GM12864 (cell line): ENCODE data around the gene PAX7.

Experiments used
- DNase-seq: peaks from one replicate; pipeline ENCODE4 v3.0.0-alpha.2; 2011; ENCODE audit warnings: low read depth
- H3K4me3 ChIP-seq: 2 replicates; pipeline ENCODE4 v1.5.1; 2011; ENCODE audit warnings: mild to moderate bottlenecking, low read depth, low read length, control low read depth
- TF ChIP-seq, protein P1 (sequence below): IDR thresholded peaks from 2 replicates; pipeline ENCODE4 v1.5.1; 2011; ENCODE audit warnings: low read depth, mild to moderate bottlenecking, moderate library complexity, low read length, control low read depth, inconsistent platforms; ENCODE audit errors: missing control alignments

The PAX7 gene

DNA sequence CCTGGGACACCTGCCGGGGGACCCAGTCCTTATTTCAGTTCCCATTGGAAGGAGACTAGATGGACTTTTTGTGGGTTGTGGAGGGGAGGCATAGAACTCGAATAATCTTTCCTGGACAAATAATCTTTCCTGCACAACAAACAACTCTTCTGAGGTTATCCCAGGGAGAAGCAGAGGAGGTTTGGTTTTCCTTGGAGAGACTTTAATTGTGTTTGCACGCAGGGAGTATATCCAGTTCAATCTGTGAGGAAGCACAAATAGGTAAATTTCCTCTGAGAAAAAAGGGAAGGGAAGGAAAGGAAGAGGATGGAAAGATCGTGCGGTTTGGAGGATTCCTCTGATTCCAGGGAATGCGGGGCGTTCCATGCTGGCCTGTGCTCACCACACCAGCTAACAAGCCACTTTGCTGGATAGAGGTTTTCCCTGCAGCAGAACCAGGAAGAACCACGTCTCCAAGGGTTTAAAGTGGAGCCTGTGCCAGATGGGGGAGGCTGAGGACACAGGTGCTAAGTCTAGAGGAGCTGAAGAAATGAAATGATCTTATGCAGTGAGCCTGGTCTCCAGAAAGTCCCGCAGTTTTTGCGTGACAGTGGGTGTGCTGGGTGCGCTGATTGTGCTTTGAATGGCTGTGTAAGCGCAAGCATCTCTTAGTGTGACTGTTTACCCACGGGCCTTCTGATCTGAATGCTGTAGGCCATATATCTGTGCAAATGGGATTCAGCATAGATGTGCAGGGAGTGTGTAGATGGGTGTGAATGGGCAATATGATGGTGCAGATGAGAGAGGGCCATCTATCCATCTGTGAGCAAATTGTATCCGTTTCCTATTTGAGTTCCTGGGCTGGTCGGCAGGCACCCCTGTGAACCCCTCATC is 7.6 kb downstream of the PAX7 start:
- TF ChIP-seq, protein P1, sequence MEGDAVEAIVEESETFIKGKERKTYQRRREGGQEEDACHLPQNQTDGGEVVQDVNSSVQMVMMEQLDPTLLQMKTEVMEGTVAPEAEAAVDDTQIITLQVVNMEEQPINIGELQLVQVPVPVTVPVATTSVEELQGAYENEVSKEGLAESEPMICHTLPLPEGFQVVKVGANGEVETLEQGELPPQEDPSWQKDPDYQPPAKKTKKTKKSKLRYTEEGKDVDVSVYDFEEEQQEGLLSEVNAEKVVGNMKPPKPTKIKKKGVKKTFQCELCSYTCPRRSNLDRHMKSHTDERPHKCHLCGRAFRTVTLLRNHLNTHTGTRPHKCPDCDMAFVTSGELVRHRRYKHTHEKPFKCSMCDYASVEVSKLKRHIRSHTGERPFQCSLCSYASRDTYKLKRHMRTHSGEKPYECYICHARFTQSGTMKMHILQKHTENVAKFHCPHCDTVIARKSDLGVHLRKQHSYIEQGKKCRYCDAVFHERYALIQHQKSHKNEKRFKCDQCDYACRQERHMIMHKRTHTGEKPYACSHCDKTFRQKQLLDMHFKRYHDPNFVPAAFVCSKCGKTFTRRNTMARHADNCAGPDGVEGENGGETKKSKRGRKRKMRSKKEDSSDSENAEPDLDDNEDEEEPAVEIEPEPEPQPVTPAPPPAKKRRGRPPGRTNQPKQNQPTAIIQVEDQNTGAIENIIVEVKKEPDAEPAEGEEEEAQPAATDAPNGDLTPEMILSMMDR, result no peak
- no peak for DNase-seq

DNA sequence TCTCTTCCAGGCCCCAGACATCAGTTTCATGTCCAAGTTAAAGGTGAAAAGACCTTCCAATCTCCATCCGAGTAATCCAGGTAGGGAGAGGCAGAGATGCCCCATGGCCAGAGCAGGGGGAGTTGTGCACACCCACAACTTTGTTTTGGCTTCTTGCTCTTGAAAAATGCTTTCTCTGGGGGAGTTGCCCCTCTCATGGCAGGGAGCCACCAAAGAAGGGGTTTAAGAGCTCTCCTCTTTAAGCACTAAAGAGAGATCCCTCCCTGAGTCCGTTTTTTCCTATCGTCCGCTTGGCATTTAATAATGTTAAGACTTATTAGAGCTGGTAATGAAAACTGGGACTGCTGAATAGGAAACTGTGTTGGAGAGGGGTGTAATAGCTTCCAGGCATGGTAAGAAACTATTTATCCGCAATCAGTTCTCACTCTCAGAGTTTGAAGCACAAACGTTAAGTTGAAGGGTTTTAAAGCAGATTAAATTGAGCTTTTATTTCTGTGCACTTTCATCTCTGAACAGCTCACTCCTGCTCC is 8.3 kb downstream of the PAX7 start:
- DNase-seq, result no peak
- TF ChIP-seq, protein P1, result no peak
- no peak overlapping the region for H3K4me3 ChIP-seq

More for the DNA sequence above, 7.6 kb downstream of the PAX7 start:
- no peak overlapping the region for H3K4me3 ChIP-seq

DNA sequence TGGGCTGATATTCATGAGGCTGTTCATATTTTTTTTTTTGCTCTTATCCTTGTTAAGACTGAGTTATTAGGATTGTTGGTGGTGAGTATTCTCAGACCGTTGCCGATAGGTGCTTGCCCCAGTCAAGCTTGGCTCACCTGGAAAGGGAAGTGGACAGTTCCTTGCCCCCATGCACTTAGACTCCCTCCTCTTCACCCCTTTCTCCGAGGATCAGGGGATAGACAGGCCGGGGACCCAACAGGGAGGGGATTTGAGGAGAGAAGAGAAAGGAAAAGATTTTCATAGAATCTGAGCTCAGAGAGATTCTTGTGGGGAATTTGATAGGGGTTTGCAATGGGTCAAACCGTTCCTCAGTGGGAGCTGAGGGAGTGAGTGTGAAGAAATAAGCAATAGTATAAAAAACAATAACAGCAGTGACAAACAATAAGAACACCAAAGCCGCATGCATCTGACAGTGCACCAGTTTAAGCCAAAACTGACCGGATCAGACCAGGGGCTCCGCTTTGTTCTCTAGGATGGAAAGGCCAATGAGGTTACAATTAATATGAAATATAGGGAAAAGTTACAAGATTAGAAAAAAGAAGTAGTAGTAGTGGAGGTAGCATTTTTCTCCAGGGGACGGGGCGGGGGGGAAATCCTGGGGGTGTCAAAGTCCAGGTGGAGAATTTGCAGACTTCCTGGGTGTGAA is 8.9 kb downstream of the PAX7 start:
- TF ChIP-seq, protein P1, result no peak
- H3K4me3 ChIP-seq, result no peak overlapping the region
- DNase-seq, result no peak

DNA sequence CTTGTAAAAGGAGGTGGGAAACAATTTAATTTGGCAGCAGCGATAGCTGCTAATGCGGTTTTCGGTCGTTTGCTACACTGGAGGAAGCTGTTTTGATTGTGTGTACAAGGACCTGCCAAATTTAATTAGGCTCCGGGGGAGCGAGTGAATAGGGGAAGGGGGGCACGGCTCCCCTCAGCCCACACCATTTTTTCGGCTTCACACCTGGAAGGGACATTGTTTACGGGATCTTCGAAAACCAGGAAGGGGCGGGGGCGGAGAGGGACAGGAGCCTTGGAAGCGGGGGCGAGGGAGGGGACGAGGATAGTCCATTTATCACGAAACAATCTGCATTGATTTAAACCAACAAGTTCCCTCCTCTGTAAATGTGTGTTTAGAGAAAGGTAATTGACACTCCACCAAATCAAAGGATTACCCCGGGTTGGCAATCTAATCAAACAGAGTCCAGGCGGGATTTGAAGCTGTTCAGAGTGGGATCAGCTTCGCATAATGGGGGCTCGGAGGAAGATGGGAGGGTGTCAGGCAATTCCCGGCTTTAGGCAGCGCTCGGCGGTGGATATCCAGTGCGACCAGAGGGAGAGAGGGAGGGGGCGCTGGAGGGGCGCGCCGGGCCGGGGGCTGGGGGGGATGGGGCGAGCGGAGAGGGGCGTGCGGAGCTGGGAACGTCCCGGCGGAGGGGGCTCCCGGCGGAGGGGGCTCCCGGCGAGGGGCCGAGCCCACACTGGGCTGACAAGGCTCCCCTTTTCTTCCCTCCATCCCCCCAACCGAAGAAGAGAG is 9.8 kb downstream of the PAX7 start:
- TF ChIP-seq, protein P1, result no peak
- no peak for DNase-seq
- H3K4me3 ChIP-seq, result no peak overlapping the region

DNA sequence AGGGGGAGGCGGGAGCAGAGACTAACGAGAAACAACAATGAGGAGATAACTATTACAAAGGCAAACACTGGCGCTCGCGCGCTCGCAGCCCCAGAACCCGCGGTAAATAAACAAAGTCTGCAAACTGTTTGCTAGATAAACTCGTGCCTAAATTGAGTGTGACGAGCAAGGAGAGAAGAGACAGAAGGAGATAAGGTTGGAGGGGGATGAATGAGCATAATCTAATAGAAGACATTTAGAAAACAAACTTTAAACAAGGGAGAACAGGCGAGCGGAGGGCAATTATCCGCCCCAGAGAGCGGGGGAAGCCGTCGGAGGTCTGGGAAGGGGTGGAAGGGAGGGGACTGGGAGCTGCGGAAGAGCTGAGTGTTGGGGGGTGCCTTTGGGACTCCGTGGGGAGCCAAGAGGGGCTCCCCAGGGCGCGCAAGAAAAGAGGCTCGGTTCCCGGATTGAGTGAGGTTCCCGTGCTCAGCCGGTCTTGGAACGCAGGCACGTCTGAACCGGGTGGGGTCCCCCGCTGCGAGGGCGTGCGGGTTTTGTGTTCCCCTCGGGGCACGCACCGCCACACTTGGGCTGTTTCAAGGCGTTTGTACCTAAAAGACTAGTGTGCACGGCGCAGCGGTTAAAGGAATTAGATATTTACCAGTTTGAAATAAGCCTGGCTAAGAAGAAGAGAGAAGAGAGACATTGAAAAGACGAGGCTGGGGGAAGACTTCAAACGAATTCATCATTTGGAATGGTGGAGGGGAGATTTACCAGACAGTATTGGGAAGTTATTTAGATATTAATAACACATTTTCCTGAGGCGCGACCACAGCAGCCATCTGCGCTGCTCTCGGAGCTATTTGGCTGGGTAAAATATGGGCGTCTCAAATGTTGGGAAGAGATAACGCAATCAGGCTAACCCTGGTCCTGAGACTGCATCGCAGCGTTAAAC is 10.6 kb downstream of the PAX7 start:
- no peak overlapping the region for H3K4me3 ChIP-seq
- no peak for DNase-seq
- TF ChIP-seq, protein P1, result no peak
